GM04503 (cell line): Measurements from ENCODE around the gene AHI1.
"Not testable (repeated sequence)": the region's sequence is repeated elsewhere in the genome, so short reads cannot be mapped to it uniquely, and the experiment has no call there.

Experiments used
- DNase-seq: peaks from one replicate; pipeline ENCODE4 v3.0.0-alpha.2; 2012; ENCODE audit warnings: low read depth

Gene AHI1

DNA sequence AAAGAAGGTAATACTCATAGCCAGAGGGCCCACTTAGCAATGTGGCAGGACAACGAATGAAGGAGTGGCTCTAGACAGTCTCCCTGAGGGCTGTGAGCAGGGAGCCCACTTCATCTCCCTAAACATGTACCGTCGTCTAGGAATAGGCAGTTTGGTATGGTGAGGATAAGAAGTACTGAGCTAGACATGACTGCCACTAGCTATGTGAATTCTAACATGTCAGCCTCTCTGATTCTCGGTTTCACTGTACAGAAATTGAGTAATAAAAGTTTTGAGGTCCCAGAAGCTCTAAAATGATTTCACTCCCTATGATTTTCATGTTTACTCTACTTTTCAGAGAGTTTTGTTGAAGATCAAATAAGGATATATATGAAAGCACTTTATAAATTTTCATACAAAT lies 107.1 kb downstream of the AHI1 start:
- DNase-seq: no peak

DNA sequence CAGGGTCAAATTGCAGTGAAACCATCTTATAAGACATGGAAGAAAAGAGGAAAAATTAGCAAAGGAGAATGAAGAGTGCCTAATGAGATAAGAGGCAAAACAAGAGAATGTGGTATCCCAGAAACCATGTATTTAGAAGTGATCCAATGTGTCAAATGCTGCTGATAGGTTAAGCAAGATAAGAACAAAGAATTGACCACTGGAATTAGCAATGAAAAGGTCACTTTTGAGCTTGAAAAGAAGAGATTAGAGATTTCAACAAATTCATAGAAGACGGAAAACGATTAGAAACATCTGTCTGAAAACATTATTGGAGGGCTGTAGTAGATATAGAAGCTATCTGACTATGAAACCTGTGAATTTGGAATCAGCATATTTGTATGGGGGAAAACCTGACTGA lies 112.2 kb downstream of the AHI1 start:
- no peak for DNase-seq

DNA sequence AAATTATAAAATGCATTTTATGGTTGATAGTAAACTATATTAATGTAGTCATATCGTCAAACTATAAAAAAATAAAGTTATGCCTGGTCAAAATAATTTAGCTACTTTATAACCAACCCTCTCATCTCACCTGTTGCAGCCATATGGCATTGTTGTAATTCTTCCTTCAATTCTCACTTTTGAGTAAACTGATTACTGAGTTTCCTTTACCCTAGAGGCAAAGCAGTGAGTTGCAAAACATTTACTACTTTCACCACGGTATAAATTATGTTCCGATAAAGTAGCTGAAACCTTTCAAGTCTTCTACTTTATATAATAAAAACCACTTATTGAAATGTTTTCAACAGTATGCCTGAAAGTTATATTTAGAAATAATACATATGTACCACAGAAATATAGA lies 113.8 kb downstream of the AHI1 start:
- no peak for DNase-seq

DNA sequence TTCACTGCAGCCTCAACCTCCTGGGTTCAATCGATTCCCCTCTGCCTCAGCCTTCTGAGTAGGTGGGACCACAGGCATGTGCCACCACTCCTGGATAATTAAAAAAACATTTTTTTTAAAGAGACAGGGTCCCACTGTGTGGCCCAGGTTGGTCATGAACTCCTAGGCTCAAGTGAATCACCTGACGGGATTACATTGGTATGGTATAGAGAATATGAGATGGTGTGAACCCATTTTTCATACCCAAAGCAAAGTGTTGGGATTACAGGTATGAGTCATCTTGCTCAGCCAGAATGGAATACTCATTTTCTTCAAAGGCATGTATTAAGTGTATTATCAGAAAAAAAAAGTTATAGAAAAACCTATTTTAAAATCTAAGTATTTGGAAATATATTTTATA lies 114.2 kb downstream of the AHI1 start:
- DNase-seq: no peak

DNA sequence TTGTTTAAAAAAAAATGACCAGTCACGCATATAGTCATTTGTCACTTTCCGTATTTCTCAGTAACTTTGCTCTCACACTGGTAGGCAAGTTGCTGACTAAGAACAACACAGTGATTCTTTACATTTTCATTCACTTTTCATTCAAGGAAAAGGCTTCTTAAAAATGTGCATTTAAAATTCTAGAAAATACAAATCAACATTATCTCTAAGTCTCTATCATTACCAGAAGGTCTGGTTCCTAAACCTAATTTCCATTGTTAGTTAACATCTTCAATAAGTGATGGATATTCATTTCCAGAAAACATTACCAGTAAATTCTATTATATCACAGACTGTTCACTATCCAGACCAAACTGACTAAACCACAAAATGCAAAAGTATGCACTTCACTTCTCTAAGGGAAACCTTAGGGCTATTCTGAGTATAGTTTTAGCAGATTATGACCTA lies 115.3 kb downstream of the AHI1 start:
- DNase-seq: no peak

DNA sequence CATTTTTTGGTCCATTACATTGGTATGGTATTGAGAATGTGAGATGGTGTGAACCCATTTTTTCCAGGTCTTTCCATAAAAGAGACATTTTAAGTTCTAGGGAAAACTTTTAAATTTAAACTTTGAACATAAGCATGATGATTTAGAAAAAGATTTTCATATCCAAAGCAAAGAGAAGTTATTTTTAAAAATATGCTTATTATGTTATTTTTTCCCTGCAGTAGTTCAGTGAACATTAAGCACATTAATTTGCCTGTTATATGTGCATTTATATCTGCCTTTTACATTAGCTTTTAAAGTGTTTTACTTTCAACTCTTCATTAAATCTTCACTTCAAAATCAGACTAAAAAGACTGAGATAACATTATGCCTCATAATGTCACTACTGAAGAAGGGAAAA lies 116.7 kb downstream of the AHI1 start:
- no peak for DNase-seq

DNA sequence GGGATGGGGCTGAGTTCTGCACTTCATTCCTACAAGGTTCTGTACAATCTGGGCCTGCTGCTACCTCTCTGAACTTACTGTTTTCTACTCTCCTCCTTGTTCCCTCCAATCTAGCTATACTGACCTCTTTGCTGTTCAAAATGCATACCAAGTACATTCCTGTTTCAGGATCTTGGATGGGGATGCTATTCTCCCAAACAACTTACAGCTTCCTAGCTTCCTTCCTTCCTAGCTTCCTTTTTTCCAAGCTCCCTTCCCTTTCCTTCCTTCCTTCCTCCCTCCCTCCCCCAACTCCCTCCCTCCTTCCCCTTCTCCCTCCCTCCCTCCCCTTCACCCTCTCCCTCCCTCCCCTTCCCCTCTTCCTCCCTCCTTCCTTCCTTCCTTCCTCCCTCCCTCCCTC lies 117.9 kb downstream of the AHI1 start:
- DNase-seq: no peak

DNA sequence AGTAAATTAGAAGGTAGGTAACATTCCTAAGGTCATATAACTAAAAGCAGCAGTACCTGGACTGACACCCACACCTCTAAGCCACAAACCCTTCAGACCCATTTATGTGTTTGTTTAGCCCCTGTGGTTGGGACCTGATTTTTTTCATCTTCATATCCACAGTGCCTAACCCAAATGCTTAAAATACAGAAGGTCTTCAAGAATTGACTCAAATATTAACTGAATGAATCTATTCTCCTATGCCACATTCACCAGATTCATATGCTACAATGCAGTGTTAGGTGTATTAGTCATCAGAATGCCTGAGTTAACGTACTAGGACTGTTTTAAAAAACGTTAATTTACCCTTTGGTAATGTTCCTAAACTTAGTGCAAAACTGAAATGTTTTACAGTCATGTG lies 124.8 kb downstream of the AHI1 start:
- no peak for DNase-seq

DNA sequence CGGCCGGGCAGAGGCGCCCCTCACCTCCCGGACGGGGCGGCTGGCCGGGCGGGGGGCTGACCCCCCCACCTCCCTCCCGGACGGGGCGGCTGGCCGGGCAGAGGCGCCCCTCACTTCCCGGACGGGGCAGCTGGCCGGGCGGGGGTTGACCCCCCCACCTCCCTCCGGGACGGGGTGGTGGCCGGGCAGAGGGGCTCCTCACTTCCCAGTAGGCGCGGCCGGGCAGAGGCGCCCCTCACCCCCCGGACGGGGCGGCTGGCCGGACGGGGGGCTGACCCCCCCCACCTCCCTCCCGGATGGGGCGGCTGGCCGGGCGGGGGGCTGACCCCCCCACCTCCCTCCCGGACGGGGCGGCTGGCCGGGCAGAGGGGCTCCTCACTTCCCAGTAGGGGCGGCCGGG lies 133.9 kb downstream of the AHI1 start:
- DNase-seq: not testable (repeated sequence)

DNA sequence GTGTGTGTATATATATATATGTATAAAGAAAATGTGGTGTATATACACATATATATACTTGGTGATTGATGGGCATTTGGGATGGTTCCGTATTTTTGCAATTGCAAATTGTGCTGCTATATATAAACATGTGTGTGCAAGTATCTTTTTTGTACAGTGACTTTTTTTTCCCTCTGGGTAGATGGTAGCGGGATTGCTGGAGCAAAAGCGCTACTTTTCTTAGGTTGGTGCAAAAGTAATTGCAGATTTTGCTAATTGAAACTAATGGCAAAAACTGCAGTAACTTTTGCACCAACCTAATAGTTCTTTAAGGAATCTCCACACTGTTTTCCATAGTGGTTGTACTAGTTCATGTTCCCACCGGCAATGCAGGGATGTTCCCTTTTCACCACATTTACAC lies 135.4 kb downstream of the AHI1 start:
- no peak for DNase-seq

DNA sequence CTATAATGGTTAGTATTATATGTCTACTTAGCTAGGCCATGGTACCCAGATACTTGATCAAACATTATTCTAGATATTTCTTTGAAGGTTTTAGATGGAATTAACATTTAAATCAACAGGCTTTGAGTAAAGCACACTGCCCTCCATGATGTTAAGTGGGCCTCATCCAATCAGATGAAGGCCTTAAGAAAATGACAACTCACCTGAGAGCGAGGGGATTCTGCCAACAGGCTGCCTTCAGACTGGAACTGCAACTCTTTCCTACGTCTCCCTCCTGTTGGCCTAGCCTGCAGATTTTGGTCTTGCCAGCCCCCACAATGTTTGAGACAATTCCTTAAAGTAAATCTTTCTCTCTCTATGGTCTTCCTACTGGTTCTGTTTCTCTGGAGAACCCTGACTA lies 137.3 kb downstream of the AHI1 start:
- no peak for DNase-seq

DNA sequence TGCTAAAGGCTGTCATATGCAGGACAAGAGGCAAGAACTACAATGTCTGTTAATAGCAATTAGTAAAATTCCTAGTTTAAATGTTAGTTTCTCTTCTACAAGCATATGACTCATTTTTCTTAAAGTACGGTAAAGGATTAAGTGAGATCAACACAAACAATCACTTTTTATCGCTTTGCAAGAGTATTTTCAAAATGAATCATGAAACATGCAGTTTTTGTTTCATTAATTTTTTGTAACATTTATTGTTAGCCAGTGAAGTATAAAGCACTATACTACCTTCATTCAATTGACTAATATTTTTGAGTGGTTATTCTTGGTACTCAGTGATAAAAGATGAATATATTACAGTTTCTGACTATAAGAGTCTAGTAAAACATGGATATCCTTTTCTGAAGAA lies 138.6 kb downstream of the AHI1 start:
- peak; percentile 21 for DNase-seq

DNA sequence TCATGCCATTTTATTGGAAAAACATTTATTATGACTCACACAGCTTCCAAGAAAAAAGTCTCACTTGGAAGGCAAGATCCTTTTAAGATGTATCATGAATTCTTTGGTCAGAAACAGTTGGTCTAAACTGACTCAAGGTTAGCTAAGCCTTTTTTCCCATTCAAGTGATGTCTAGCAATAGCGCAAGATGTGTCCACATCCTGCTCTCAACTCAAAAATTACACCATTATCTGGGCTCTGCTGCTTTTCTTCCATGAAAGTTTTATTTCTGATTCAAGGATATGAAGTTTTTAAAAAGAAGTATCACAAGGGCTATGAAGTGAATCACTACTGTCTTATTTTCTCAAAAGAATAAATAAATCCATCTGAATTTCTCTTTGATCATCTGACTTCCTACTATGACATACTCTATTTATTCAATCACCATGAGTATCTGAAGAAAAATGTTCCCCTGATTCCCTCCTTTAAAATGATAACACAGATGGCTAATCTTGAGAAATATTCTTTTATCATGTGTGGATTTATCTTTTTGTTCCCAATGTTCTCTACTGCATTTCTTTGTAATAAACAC lies 139.2 kb downstream of the AHI1 start:
- DNase-seq: peak; percentile 86

DNA sequence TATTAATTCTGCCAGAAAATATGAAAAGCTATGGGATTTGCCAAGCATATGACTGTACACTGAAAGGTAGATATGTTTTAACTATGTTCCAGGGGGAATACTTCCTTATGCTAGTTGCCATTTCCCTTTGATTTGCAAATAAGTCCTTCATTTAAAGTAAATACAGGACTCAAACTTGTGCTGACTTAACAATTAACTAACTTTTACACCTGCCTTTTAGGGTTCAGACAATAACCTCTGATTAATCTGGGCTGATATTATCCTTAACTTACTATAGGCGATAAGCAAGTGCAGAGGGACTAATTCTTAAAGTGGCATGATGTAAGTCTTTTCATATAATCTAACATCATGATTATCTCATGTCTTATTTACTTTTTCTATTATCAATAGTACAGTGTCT lies 143.1 kb downstream of the AHI1 start:
- DNase-seq: no peak

DNA sequence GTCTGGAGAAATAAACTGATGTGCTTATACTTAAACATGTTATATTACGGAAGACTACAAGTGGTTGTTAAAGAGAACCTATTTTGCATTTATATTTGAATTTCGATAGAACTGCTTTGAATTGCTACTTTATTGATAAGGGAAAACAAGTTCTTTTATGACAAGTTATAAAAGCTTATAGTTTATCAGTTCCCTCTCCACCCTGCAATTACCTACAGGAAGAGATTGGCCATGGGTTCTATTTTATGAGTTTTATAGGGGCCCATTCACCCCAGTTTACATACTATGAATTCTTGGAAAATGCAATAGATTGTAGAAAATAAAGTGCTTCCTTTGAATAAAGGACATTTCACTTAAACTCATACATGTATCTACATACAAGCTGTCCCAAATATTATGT lies 144.4 kb downstream of the AHI1 start:
- no peak for DNase-seq

DNA sequence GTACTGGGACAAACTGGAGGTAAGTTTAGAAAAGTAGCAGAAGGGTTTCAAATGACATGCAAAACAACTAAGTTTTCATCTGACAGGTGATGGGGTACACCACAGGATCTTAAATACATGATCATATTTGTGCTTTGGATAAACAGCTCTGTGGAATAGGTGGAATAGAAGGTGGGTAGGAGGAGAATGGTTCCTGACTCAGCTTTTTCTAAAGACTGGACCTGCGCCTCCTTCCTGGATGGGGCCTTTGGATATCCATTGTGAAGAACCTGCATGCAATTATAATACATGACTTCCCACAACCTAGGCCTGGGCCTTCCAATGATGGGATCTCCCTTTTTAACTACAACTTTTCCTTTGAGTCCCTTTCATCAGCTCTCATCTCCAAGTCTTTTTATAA lies 145.9 kb downstream of the AHI1 start:
- no peak for DNase-seq

DNA sequence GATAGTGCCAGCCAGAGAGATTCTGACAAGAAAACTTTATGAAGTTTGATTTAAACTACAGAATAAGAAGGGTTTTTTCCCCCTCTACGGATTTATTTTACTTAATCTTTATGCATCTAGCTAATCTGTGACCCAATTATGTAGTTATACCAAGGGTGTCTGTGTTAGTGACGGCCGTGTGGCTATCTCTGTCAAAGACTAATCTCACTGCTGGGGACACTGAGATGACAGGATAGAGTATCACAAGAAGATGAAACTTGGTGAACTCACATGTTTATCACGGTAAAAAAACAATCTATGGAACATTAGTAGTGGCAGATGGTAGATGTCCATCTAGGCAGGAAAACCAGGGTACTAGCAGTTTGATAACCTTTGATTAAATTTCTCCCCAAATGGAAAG lies 149.7 kb downstream of the AHI1 start:
- DNase-seq: no peak

DNA sequence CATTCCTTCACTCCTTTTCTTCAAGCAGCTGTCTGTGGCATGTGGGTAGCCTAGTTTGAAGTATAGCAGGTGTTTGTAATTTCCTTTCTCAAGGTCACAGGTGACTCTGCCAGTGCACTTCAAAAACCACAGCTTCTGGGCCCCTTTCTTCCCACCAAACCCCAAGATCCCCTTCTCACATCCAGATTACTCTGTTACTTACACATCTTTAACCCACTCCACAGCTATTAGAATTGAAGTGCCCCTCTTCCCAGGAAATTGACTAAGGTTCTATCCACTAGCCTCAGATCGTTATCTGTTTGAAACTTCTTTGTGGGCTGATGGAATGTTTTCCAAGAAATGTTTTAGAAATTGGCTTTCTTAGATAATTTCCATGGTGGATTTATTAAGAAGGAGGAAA lies 150.8 kb downstream of the AHI1 start:
- no peak for DNase-seq

DNA sequence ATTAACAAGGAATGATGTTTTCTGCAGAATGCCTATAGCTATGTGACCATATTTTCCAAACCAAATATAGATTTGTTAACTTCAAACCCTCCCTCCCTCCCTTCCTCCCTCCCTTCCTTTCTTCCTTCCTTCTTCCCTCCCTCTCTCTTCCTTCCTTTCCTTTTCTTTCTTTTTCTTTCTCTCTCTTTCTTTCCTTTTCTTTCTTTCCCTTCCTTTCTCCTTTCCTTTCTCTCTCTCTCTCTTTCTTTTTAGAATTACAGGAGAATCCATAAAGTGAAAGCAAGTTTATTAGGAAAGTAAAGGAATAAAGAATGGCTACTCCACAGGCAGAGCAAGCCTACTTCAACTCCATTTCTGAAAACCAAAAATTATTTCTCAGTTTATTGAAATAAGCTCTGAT lies 153.0 kb downstream of the AHI1 start:
- no peak for DNase-seq

DNA sequence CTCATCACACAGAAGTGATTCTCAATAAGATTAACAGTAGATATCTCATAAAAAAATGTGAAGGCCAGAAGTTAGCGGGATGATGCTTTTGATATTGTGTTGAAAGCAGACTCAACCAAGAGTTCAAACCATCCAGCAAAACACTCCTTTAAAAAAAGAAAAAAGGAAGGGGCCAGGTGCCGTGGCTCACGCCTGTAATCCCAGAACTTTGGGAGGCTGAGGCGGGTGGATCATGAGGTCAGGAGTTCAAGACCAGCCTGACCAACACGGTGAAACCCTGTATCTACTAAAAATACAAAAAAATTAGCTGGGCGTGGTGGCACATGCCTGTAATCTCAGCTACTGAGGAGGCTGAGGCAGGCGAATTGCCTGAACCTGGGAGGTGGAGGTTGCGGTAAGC lies 157.6 kb downstream of the AHI1 start:
- DNase-seq: not testable (repeated sequence)

DNA sequence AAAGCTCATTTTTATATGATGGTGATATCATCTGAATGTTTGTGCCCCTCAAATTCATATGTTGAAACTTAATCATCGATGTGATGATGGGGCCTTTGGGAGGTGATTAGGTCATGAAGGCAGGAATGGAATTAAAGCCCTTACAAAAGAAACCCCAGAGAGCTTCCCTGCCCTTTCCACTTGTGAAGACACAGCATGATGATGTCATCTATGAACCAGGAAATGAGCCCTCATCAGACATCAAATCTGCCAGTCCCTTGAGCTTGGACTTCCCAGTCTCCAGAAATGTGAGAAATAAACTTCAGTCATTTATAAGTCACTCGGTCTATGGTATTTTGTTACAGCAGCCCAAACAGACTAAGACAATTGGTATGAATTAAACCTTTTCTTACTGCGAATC lies 163.4 kb downstream of the AHI1 start:
- DNase-seq: no peak

DNA sequence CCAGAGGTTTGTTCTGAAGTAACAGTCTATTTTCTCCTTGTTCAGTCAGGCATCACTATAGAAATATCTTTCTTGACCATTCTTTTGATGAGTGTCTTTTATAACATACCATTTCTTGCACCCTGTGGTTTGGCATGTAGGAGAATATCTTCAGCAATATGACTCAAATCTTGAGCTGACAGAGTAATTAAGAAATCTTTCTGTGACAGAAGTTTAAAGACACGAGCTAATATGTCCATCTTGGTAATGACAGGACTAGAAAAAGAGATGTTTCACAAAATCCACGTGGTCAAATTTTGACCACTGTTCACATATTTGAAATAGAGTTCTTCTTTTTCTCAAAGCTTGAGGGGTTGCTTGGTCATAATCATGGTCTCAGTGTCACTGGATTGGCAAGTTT lies 166.5 kb downstream of the AHI1 start:
- DNase-seq: peak; percentile 10

DNA sequence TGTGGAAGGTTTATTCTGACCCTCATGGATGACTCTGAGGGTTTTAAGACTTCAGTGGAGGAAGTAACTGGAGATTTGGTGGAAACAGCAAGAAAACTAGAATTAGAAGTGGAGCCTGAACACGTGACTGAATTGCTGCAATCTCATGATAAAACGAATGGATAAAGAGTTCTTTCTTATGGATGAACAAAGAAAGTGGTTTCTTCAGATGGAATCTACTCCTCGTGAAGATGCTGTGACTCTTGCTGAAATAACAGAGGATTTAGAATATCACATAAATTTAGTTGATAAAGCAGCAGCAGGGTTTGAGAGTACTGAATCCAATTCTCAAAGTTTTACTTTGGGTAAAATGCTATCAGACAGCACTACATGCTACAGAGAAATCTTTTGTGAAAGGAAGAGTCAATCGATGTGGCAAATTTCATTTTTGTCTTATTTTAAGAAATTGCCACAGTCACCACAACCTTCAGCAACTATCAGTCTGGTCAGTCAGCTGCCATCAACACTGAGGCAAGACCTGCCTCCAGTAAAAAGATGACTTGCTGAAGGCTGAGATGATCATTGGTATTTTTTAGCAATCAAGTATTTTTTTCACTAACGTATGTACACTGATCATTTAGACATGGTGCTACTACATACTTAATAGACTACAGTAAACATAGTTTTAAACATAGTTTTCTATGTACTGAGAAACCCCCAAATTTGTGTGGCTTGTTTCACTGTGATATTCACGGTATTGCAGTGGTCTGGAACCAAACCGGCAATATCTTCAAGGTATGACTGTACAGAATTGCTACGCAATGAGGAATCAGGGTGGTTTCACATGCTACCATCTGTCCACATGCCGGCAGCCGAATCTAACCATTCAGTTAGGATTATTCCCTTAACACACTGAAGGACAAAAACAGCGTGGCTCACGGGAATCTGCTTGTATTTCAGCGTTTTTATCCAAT lies 167.4 kb downstream of the AHI1 start:
- no peak for DNase-seq

DNA sequence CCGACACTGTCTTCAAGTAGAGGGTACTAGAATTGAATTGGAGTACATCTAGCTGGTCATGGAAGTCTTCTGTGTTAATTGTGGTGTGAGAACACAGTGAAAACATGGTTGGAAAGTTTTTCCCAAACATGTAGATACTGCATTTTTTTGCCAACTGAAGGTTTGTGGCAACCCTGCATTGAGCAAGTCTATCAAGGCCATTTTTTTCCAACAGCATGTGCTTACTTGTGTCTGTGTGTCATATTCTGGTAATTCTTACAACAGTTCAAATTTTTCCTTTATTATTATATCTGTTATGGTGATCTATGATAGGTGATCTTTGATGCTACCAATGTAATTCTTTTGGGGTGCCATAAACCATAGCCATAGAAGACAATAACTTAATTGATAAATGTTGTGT lies 169.4 kb downstream of the AHI1 start:
- DNase-seq: no peak
